Tibial nerve (tissue), 4 donors: ENCODE data around the gene NRL. TPM values are rescaled to one million over a fixed set of nuclear protein-coding genes. Genes with fewer than 3 reads are reported as not detected.

Source experiments
- DNase-seq, 2 donors: peaks; one replicate each; pipeline ENCODE4 v3.0.0-alpha.2; 2019; ENCODE audit warnings: low spot score in 2 of 2
- H3K27ac ChIP-seq, 4 donors: fragments of 200-600 bp; sonication (generic) in 3 of 4; one replicate each; pipeline ENCODE4 v1.5.1; 2017 to 2019; ENCODE audit warnings: mild to moderate bottlenecking in 1 of 4
- H3K27me3 ChIP-seq, 2 donors: fragments of 200-600 bp; sonication (generic) in 1 of 2; one replicate each; pipeline versions ENCODE4 v1.5.1 to v1.6.0; 2017 to 2019
- H3K36me3 ChIP-seq, 3 donors: fragments of 200-600 bp; sonication (generic); one replicate each; pipeline ENCODE4 v1.5.1; 2018 to 2019
- H3K4me1 ChIP-seq, 4 donors: fragments of 200-600 bp; sonication (generic) in 3 of 4; one replicate each; pipeline ENCODE4 v1.5.1; 2017 to 2019
- H3K4me3 ChIP-seq, 4 donors: fragments of 200-600 bp; sonication (generic) in 3 of 4; one replicate each; pipeline ENCODE4 v1.5.1; 2017 to 2019; ENCODE audit warnings: mild to moderate bottlenecking in 1 of 4, moderate library complexity in 1 of 4
- H3K9me3 ChIP-seq, 4 donors: fragments of 200-600 bp; sonication (generic) in 3 of 4; one replicate each; pipeline ENCODE4 v1.5.1; 2017 to 2019
- CTCF ChIP-seq, 5 experiments: fragments of 200-600 bp in 3 of 5; fragments of 450-650 bp in 2 of 5; sonication (generic) in 3 of 5; IDR thresholded peaks; one replicate each; pipeline ENCODE4 v1.5.1; 2016 to 2019; ENCODE audit warnings: antibody characterized with exemption in 5 of 5, mild to moderate bottlenecking in 3 of 5, moderate library complexity in 2 of 5
- EP300 ChIP-seq, 2 donors: sonication (generic); formaldehyde crosslinking; IDR thresholded peaks; one replicate each; pipeline ENCODE4 v1.6.1; 2017; ENCODE audit warnings: antibody characterized with exemption in 2 of 2, mild to moderate bottlenecking in 1 of 2
- POLR2A ChIP-seq, 2 donors: fragments of 450-650 bp; IDR thresholded peaks; one replicate each; pipeline ENCODE4 v1.6.1; 2017; ENCODE audit warnings: antibody characterized with exemption in 2 of 2, mild to moderate bottlenecking in 2 of 2, moderate library complexity in 2 of 2
- WGBS, 2 donors: methylation state at CpG; one replicate each; pipeline ENCODE4 v1.1.5; 2018; 5-methylcytosine and 5-hydroxymethylcytosine counted together
- total RNA-seq, 4 donors: library from RNA; depleted of rRNA; stranded (reverse); fragments of >200 nt; gene quantifications; one replicate each; pipeline ENCODE4 v1.1.0, GENCODE V29; 2016

NRL gene
- total RNA-seq, 4 donors from 2014 or later, result 4.8 to 7.0 (median 5.9) TPM

GRCh38 chr14:24098927-24099813, 15.6 kb downstream of the NRL start:
- Histone ChIP-seq H3K9me3 (no peaks in the 10 kb centered on the region), H3K27ac (no peak overlapping the region), H3K27me3 (no peaks in the 10 kb centered on the region), H3K4me1 (peaks cover 0 to 16% (median 6%) of the 10 kb centered on the region in 4 donors), H3K36me3 (peaks cover 0 to 58% (median 13%) of the 10 kb centered on the region in 3 donors), H3K4me3 (no peak overlapping the region)
- WGBS, 2 donors, result 82 to 96% methylated on average over 8 to 10 of the region's 17 CpGs
- DNase-seq, result no peak
- TF ChIP-seq EP300 (IDR thresholded peaks at IDR 0.05), result no peak
- no peak for TF ChIP-seq CTCF (IDR thresholded peaks at IDR 0.05)
- TF ChIP-seq POLR2A (IDR thresholded peaks at IDR 0.05), result no peak

GRCh38 chr14:24098229-24098926, 16.4 kb downstream of the NRL start:
- Histone ChIP-seq H3K36me3 (peaks cover 0 to 50% (median 13%) of the 10 kb centered on the region in 3 donors), H3K9me3 (no peaks in the 10 kb centered on the region), H3K4me1 (peaks cover 0 to 22% (median 8%) of the 10 kb centered on the region in 4 donors), H3K27me3 (no peaks in the 10 kb centered on the region), H3K4me3 (no peak overlapping the region), H3K27ac (no peak overlapping the region)
- TF ChIP-seq POLR2A (IDR thresholded peaks at IDR 0.05), result no peak
- no peak for TF ChIP-seq EP300 (IDR thresholded peaks at IDR 0.05)
- no peak for TF ChIP-seq CTCF (IDR thresholded peaks at IDR 0.05)
- DNase-seq, result no peak
- 93 to 95% methylated on average over 15 to 16 of the region's 16 CpGs for WGBS, 2 donors

GRCh38 chr14:24096545-24097181, 18.1 kb downstream of the NRL start:
- H3K27me3 ChIP-seq, result no peaks in the 10 kb centered on the region
- peaks cover 0 to 38% (median 13%) of the 10 kb centered on the region in 3 donors for H3K36me3 ChIP-seq
- H3K27ac ChIP-seq, result no peak overlapping the region
- TF ChIP-seq POLR2A (IDR thresholded peaks at IDR 0.05) (no peak), EP300 (IDR thresholded peaks at IDR 0.05) (no peak), CTCF (IDR thresholded peaks at IDR 0.05) (no peak)
- DNase-seq, result no peak
- H3K4me1 ChIP-seq, result peaks cover 0 to 33% (median 12%) of the 10 kb centered on the region in 4 donors
- 96 to 97% methylated on average over 6 to 7 of the region's 8 CpGs for WGBS, 2 donors
- H3K4me3 ChIP-seq, result no peak overlapping the region
- no peaks in the 10 kb centered on the region for H3K9me3 ChIP-seq

- WGBS, 2 donors, result 60 to 61% methylated on average over 12 of the region's 12 CpGs
- Histone ChIP-seq H3K4me1 (peaks cover 0 to 33% (median 12%) of the 10 kb centered on the region in 4 donors), H3K9me3 (no peaks in the 10 kb centered on the region), H3K27me3 (no peaks in the 10 kb centered on the region), H3K4me3 (peak overlapping the region; percentile 67 to 98 (median 84)), H3K36me3 (peaks cover 0 to 26% (median 13%) of the 10 kb centered on the region in 3 donors), H3K27ac (peak overlapping the region; percentile 88 to 98 (median 93))
- TF ChIP-seq EP300 (IDR thresholded peaks at IDR 0.05) (peak in 1 of 2 donors; percentile 12), POLR2A (IDR thresholded peaks at IDR 0.05) (peak in 1 of 2 donors; percentile 46), CTCF (IDR thresholded peaks at IDR 0.05) (no peak)
- DNase-seq, result peak; percentile 37 to 61
Observed at GRCh38 chr14:24095271-24096068, 19.3 kb downstream of the NRL start.
